ENCODE measurements around the gene EML5.

The EML5 gene

DNA sequence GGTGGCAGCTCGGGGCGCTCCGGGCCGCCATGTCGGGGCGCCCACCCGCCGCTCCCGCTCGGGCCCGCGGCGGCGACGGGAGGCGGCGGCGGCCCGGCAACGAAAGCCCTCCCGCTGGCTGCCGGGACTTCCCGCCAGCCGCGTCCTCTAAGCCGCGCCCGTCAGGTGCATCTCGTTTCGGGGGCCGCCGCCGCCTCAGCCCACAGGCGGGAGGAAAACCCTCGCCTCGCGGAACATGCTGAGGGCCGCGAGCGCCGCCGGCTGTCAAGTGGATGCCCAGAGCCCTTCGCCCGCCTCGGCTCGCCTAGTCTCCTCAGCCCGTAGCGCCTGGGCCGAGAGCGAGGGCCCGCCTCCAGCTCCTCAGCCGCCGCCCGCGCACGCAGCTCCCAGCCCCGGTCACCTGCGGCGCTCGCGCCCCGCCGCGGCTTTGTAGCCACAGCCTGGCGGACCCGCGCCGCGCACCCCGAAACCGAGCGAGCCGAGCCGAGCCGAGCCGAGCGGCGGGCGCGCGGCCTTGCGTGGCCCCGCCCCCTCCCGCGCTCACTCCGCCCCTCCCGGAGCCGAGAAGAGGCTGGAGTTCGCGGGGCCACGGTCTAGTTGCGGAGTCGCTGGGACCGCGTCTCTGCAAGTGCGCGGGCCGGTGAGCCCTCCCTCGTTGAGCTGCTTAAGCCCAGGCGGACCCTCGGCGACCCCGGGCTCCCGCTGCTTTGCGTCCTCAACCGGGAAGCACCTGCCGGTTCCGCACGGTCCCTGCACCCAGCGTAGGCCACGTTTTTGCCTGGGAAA lies at the start of gene EML5:
Gene EML5, minus strand, starts transcription at position 481 of the 786 bp plus-strand sequence. Its CDS starts 450 bp downstream, at position 31.
- peaks cover 26% of the 10 kb centered on the region for H3K27me3 Mint-ChIP-seq
- H3K4me3 Mint-ChIP-seq: peak within 1 kb of the TSS; percentile 82
- DNase-seq: peak; percentile 86
- H3K4me1 Mint-ChIP-seq: peaks cover 27% of the 10 kb centered on the region
- no peaks in the 10 kb centered on the region for H3K36me3 Mint-ChIP-seq
- CTCF ChIA-PET: no interaction called here
- peak within 1 kb of the TSS; percentile 73 for H3K27ac Mint-ChIP-seq
- H3K9me3 Mint-ChIP-seq: no peaks in the 10 kb centered on the region

DNA sequence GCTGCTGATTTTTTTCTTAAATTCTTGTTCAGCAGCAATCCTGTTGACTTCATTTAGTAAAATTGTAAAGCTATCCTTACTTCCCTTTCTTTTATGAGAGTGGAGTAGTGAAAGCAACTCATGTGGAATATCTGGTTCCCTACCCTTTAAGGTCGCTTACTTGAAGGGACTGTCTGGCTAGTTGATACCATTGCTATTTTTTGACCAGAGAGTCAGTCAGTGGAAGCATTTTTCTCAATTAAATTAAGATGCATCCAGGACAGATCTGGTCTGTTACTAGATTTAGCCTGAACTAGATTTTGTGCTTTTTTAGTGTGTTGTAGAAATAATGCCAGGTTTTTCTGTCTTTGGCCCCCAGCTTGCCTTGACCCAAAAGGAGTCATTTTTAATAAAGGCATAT lies 49.7 kb upstream of the EML5 start:
- Mint-ChIP-seq H3K36me3 (no peaks in the 10 kb centered on the region), H3K4me3 (no peak overlapping the region), H3K27me3 (no peaks in the 10 kb centered on the region), H3K9me3 (no peaks in the 10 kb centered on the region), H3K4me1 (no peaks in the 10 kb centered on the region), H3K27ac (no peak overlapping the region)
- DNase-seq: no peak
- CTCF ChIA-PET: no interaction called here

GRCh38 chr14:88841741-88842140 lies 49.0 kb upstream of the EML5 start:
- CTCF ChIA-PET: no interaction called here
- no peaks in the 10 kb centered on the region for H3K4me1 Mint-ChIP-seq
- H3K27me3 Mint-ChIP-seq: no peaks in the 10 kb centered on the region
- no peak overlapping the region for H3K27ac Mint-ChIP-seq
- H3K9me3 Mint-ChIP-seq: no peaks in the 10 kb centered on the region
- H3K4me3 Mint-ChIP-seq: no peak overlapping the region
- no peaks in the 10 kb centered on the region for H3K36me3 Mint-ChIP-seq
- no peak for DNase-seq

GRCh38 chr14:88840926-88841325 lies 48.2 kb upstream of the EML5 start:
- Mint-ChIP-seq H3K4me3 (no peak overlapping the region), H3K4me1 (no peaks in the 10 kb centered on the region), H3K9me3 (no peaks in the 10 kb centered on the region), H3K36me3 (no peaks in the 10 kb centered on the region), H3K27me3 (no peaks in the 10 kb centered on the region), H3K27ac (no peak overlapping the region)
- DNase-seq: no peak
- CTCF ChIA-PET: no interaction called here

DNA sequence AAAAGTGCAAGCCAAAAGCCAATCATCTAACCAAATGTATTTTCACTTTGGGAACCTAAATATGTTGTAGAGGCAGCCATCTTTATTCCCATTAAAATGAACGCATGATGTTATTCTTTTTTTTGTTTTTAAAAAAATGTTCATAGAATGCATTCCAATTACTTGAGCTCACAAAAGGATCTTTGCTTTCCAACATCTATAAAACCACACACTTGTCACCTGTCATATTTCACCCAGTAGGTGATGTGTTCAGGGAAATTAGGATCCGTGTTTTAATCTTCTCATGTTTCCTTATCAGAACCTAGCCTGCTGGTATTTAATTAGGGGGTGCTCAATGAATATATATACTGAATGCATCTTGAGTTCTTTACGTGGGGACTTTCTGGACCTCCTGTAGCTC lies 45.3 kb upstream of the EML5 start:
- DNase-seq: no peak
- no peaks in the 10 kb centered on the region for H3K9me3 Mint-ChIP-seq
- no peaks in the 10 kb centered on the region for H3K36me3 Mint-ChIP-seq
- no peak overlapping the region for H3K4me3 Mint-ChIP-seq
- H3K27ac Mint-ChIP-seq: no peak overlapping the region
- no peaks in the 10 kb centered on the region for H3K4me1 Mint-ChIP-seq
- CTCF ChIA-PET: no interaction called here
- peaks cover 4% of the 10 kb centered on the region for H3K27me3 Mint-ChIP-seq

- Mint-ChIP-seq H3K9me3 (no peaks in the 10 kb centered on the region), H3K4me1 (no peaks in the 10 kb centered on the region), H3K27ac (no peak overlapping the region), H3K4me3 (no peak overlapping the region), H3K36me3 (no peaks in the 10 kb centered on the region), H3K27me3 (peaks cover 4% of the 10 kb centered on the region)
- no peak for DNase-seq
- CTCF ChIA-PET: no interaction called here
Measured at GRCh38 chr14:88837495-88837894, 44.7 kb upstream of the EML5 start.

DNA sequence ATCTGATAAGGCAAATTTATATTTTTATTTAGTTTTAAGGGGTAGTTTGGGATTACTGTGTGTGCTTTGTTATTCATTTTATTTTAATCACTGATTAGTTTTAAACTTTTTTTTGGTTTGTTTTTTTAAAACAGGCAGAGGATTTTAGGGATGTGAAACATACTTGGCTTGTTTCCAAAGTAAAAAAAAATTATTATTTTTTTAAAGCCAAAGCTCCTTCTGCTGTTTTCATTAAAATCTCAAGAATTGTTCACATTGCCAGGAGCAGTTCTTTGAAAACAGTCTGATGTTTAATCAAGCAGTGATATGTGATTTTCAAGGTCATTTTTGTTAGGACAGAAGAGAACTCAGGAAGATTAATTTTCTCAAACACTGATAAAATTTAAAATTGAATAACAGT lies 42.9 kb upstream of the EML5 start:
- CTCF ChIA-PET: no interaction called here
- no peaks in the 10 kb centered on the region for H3K36me3 Mint-ChIP-seq
- H3K4me1 Mint-ChIP-seq: no peaks in the 10 kb centered on the region
- no peaks in the 10 kb centered on the region for H3K9me3 Mint-ChIP-seq
- H3K4me3 Mint-ChIP-seq: no peak overlapping the region
- DNase-seq: no peak
- no peak overlapping the region for H3K27ac Mint-ChIP-seq
- peaks cover 4% of the 10 kb centered on the region for H3K27me3 Mint-ChIP-seq

DNA sequence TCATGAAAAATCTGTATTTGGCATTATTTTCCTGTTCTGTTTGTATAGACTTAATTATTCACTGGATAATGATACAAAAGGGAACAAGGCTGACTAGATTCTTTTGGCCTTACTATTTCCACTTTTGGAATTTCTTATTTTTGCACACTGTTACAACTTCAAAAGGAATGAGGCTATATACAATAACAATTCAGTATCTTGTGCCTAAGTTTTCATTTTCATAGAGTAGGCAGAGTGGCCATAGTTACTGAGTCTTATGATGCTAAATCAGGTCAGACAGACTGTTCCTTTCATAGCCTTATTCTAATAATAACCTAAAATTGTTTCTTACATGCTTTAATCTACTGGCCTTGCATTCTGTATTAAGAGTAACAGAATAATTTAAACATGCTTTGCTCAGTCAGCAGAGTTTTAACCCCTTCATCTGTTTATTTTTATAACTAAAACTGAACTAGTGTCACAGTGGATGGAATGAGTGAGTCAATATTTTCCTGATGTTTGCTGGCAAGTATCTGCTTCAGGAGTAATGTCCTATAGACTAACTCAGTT lies 42.2 kb upstream of the EML5 start:
- DNase-seq: no peak
- CTCF ChIA-PET: no interaction called here
- H3K4me3 Mint-ChIP-seq: no peak overlapping the region
- no peak overlapping the region for H3K27ac Mint-ChIP-seq
- no peaks in the 10 kb centered on the region for H3K36me3 Mint-ChIP-seq
- H3K9me3 Mint-ChIP-seq: no peaks in the 10 kb centered on the region
- peaks cover 4% of the 10 kb centered on the region for H3K27me3 Mint-ChIP-seq
- no peaks in the 10 kb centered on the region for H3K4me1 Mint-ChIP-seq

GRCh38 chr14:88831284-88831683 lies 38.5 kb upstream of the EML5 start:
- no peaks in the 10 kb centered on the region for H3K9me3 Mint-ChIP-seq
- no peaks in the 10 kb centered on the region for H3K36me3 Mint-ChIP-seq

DNA sequence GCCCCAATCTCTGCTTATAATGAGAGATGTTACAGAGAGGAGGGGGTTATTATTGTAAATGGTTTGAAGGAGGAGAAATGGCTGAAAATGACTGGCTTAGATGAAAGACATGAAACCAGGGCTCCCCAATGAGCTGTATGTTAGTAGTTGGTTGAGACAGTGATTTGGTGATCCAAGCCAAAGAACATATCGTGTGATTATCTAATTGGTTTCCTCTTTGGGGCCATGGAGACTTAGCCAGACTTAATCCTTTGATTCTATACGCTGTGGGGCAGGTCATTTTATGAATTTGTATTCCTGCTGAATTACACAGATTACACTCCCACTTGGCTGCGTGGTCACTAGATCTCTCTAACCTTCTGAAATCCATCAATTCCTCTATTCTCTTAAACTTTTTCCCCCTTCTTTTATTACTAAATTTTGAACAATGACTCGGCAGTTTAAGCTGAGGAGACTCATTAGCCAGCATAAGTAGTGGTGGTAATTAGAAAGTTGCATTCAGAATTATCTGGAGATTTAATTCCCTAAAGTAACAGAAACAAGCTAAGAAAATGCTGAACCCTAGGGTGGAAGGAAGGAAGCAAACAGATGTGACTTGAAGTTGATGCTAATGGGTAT lies 37.0 kb upstream of the EML5 start:
- Mint-ChIP-seq H3K27ac (no peak overlapping the region), H3K4me3 (no peak overlapping the region), H3K36me3 (no peaks in the 10 kb centered on the region), H3K27me3 (peaks cover 4% of the 10 kb centered on the region), H3K4me1 (peaks cover 7% of the 10 kb centered on the region), H3K9me3 (no peaks in the 10 kb centered on the region)
- DNase-seq: no peak
- CTCF ChIA-PET: no interaction called here

More at GRCh38 chr14:88831284-88831683, 38.5 kb upstream of the EML5 start:
- H3K4me1 Mint-ChIP-seq: no peaks in the 10 kb centered on the region
- no peak overlapping the region for H3K27ac Mint-ChIP-seq
- CTCF ChIA-PET: no interaction called here
- no peak overlapping the region for H3K4me3 Mint-ChIP-seq
- peaks cover 4% of the 10 kb centered on the region for H3K27me3 Mint-ChIP-seq
- DNase-seq: no peak

GRCh38 chr14:88829188-88829587 lies 36.4 kb upstream of the EML5 start:
- Mint-ChIP-seq H3K36me3 (no peaks in the 10 kb centered on the region), H3K4me1 (peaks cover 7% of the 10 kb centered on the region), H3K27ac (no peak overlapping the region), H3K4me3 (no peak overlapping the region), H3K27me3 (peaks cover 8% of the 10 kb centered on the region), H3K9me3 (no peaks in the 10 kb centered on the region)
- no peak for DNase-seq
- CTCF ChIA-PET: no interaction called here

DNA sequence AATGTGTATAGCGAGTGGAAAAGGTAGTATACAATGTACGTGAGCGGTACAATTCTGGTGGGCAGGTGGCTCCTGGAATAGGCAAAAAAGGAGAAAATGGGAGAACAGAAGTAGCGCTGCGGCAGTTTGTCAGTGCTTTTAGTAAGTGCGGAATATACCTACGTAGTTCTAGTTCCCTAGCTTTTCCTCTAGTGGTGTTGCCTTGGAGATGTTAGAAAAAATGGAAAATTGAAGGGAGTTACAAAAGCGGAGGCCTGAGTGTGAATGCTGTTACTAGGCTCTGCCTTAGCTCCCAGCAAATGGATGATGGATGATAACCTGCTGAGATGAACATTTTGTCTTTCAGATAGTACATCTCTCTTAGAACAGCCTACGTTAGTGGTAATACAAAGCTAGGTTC lies 32.8 kb upstream of the EML5 start:
- CTCF ChIA-PET: interaction anchor here (1.6 kb wide), 1 partner anchor 158 kb away, joined by 4 read pairs; no protein-coding TSS in a partner anchor
- Mint-ChIP-seq H3K4me3 (peak overlapping the region; percentile 84), H3K27ac (no peak overlapping the region), H3K27me3 (peaks cover 7% of the 10 kb centered on the region), H3K36me3 (no peaks in the 10 kb centered on the region), H3K4me1 (peaks cover 10% of the 10 kb centered on the region), H3K9me3 (no peaks in the 10 kb centered on the region)
- no peak for DNase-seq

DNA sequence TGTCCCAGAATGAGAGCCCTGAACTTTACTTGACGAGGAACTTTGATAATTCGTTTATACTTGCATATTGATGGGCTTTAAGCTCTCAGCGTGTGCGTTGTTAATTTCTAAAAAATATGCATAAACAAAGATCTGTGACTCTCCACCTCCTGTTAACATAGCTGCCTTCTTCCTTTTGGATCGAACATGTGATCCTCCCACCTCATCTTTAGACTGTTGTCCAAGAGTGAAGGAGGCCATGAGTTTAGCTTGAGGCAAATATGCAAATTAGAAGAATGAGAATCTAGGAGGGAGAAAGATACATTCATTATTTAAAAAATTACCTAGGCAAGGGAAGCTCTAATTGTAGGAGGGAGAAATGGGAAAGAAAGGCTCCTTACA lies 32.3 kb upstream of the EML5 start:
- Mint-ChIP-seq H3K36me3 (no peaks in the 10 kb centered on the region), H3K4me3 (peak overlapping the region; percentile 84), H3K27me3 (peaks cover 10% of the 10 kb centered on the region), H3K27ac (peak overlapping the region; percentile 40), H3K4me1 (peaks cover 10% of the 10 kb centered on the region), H3K9me3 (no peaks in the 10 kb centered on the region)
- no peak for DNase-seq
- CTCF ChIA-PET: interaction anchor here (1.6 kb wide), 1 partner anchor 158 kb away, joined by 4 read pairs; no protein-coding TSS in a partner anchor

DNA sequence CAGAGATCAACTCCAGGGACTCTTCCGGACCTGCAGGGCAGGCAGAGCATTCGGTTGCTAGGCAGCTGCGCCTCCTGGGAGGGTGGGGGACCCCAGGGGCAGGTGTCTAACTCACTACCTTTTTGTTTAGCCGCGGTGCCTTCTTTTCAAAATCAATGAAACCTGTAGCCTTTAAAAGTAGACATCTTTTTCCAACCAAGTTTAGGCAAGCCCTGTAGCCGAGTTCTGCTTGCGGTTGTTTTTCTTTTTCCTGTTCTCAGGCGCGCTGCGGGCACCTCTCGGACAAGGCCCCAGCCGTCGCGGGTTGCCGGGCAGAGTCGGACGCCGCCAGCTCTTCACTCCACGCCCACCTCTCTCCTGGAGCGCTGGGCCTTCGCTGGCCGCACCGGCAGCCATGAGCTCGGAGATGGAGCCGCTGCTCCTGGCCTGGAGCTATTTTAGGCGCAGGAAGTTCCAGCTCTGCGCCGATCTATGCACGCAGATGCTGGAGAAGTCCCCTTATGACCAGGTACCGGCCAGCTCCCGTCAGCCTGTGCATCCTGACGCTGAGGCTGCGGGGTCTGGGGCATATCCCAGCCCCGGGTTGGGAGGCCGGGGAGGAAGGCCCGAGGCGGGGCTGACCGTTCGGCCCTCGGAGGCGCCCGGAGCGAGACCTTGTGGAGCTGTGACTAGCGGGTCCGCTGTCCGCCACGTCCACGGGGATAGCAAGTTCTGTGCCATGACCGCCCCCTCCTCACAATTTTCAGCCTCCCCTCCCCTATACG lies 31.7 kb upstream of the EML5 start, which contains the start of gene TTC8:
Gene TTC8, plus strand, starts transcription at position 338 of the 764 bp plus-strand sequence. Its CDS starts 57 bp downstream, at position 395.
- CTCF ChIA-PET: interaction anchor here (1.6 kb wide), 1 partner anchor 157 kb away, joined by 4 read pairs; no protein-coding TSS in a partner anchor
- no peaks in the 10 kb centered on the region for H3K9me3 Mint-ChIP-seq
- DNase-seq: peak; percentile 90
- H3K27me3 Mint-ChIP-seq: peaks cover 10% of the 10 kb centered on the region
- H3K27ac Mint-ChIP-seq: peak within 1 kb of the TSS; percentile 94
- H3K4me1 Mint-ChIP-seq: peaks cover 10% of the 10 kb centered on the region
- H3K4me3 Mint-ChIP-seq: peak within 1 kb of the TSS; percentile 84
- H3K36me3 Mint-ChIP-seq: no peaks in the 10 kb centered on the region

All from activated naive CD4-positive, alpha-beta T cell treated with anti-CD3 and anti-CD28 coated beads, Interleukin-2, amount 10 ng/mL, durations not matched to agents 7 days and 5 days (primary cell).